22Rv1 (cell line): Measurements from ENCODE around the gene CERT1.

Source experiments
- H3K27ac ChIP-seq: fragments of 450-650 bp; 2 replicates; pipeline ENCODE4 v1.5.1; 2017
- CTCF ChIP-seq: fragments of 450-650 bp; IDR thresholded peaks from 2 replicates; pipeline ENCODE4 v1.5.1; 2017; ENCODE audit warnings: mild to moderate bottlenecking
- ZFX ChIP-seq: fragments of 450-650 bp; IDR thresholded peaks from 2 replicates; pipeline ENCODE4 v1.6.1; 2017; ENCODE audit warnings: antibody characterized with exemption, borderline replicate concordance

The CERT1 gene

GRCh38 chr5:75532190-75532589 is 20.8 kb upstream of the CERT1 start:
- H3K27ac ChIP-seq, result no peak overlapping the region
- TF ChIP-seq ZFX, result no peak
- no peak for TF ChIP-seq CTCF

- TF ChIP-seq CTCF, result no peak
- no peak for TF ChIP-seq ZFX
- no peak overlapping the region for H3K27ac ChIP-seq
Measured at GRCh38 chr5:75529185-75529584, 17.8 kb upstream of the CERT1 start.

DNA sequence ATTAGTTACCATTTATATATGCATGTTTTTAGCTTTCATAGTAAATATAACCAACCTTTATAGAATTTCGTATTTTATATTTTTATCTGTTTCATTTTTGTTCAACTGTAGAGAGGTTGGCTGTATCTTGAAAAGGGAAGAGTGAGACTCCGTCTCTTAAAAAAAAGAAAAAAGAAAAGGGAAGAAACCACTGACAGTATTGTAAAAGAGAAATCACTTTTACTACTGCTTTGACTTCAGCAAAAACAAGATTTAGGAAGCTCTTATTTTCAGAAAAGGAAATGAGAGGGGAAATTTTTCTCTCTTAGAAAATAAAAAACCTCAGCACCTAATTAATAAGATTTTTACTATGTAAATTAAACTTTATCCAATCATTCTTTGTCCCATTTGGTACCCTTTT is 14.6 kb upstream of the CERT1 start:
- no peak for TF ChIP-seq CTCF
- no peak for TF ChIP-seq ZFX
- no peak overlapping the region for H3K27ac ChIP-seq

GRCh38 chr5:75525344-75525743 is 13.9 kb upstream of the CERT1 start:
- no peak overlapping the region for H3K27ac ChIP-seq
- TF ChIP-seq CTCF (no peak), ZFX (no peak)

DNA sequence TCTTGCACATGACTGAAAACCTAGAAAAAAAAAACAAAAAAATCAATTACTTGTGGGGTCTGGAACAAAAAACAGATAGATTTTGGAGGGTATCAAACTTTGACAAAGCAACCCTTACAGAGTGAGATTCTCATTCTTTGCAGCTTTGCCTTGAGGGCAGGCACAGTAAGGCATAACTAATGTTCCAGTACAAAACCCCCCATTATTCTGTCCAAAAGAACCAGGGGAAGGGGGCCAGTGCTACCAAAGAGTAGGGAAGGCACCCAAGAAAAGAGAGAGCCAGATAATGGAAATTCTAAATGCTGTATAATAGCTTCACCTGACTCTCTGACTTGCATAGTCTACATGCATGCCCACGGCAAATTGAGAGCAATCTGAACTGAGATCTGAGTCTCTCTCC is 13.2 kb upstream of the CERT1 start:
- no peak for TF ChIP-seq ZFX
- no peak for TF ChIP-seq CTCF
- no peak overlapping the region for H3K27ac ChIP-seq

GRCh38 chr5:75524071-75524470 is 12.6 kb upstream of the CERT1 start:
- TF ChIP-seq CTCF (no peak), ZFX (no peak)
- no peak overlapping the region for H3K27ac ChIP-seq

- TF ChIP-seq CTCF (no peak), ZFX (no peak)
Measured at GRCh38 chr5:75523275-75523674, 11.8 kb upstream of the CERT1 start.

More at GRCh38 chr5:75523275-75523674, 11.8 kb upstream of the CERT1 start:
- H3K27ac ChIP-seq, result no peak overlapping the region
